ENCODE data around the gene SCYGR7.

Gene SCYGR7

GRCh38 chr2:227767830-227768229, 39.7 kb downstream of the SCYGR7 start:
- Histone ChIP-seq H3K4me2 (ENCODE audit: low read depth, low read length, poor library complexity, severe bottlenecking) (no peak overlapping the region), H3K4me3 (ENCODE audit: low read length, poor library complexity, severe bottlenecking) (no peak overlapping the region), H2AFZ (ENCODE audit: low read length) (no peak overlapping the region), H3K4me1 (ENCODE audit: insufficient read depth, low read length, poor library complexity, severe bottlenecking) (no peaks in the 10 kb centered on the region), H3K36me3 (ENCODE audit: insufficient read depth, low read length) (no peaks in the 10 kb centered on the region), H3K9ac (ENCODE audit: low read depth, low read length, poor library complexity, severe bottlenecking) (no peak overlapping the region), H3K27me3 (ENCODE audit: insufficient read depth, low read length, poor library complexity, severe bottlenecking) (no peaks in the 10 kb centered on the region), H4K20me1 (ENCODE audit: insufficient read depth, low read length, poor library complexity, severe bottlenecking) (no peaks in the 10 kb centered on the region), H3K79me2 (ENCODE audit: insufficient read depth, low read length) (no peaks in the 10 kb centered on the region), H3F3A (ENCODE audit: low read depth) (no peaks in the 10 kb centered on the region), H3K9me3 (ENCODE audit: insufficient read depth, low read depth, low read length) (no peaks in the 10 kb centered on the region), H3K9me2 (replicated peaks; ENCODE audit: low read depth, low read length) (no peaks in the 10 kb centered on the region)
- TF ChIP-seq EZH2phosphoT487 (IDR thresholded peaks at IDR 0.05; ENCODE audit: borderline replicate concordance) = no peak
- no peak for TF ChIP-seq CTCF (conservative IDR thresholded peaks at IDR 0.05; ENCODE audit: low read length)

- H3K36me3 ChIP-seq (ENCODE audit: insufficient read depth, low read length) = no peaks in the 10 kb centered on the region
- TF ChIP-seq CTCF (conservative IDR thresholded peaks at IDR 0.05; ENCODE audit: low read length) (no peak), EZH2phosphoT487 (IDR thresholded peaks at IDR 0.05; ENCODE audit: borderline replicate concordance) (no peak)
- H3K9me3 ChIP-seq (ENCODE audit: insufficient read depth, low read depth, low read length) = no peaks in the 10 kb centered on the region
- H2AFZ ChIP-seq (ENCODE audit: low read length) = no peak overlapping the region
- H3F3A ChIP-seq (ENCODE audit: low read depth) = no peaks in the 10 kb centered on the region
- H3K27me3 ChIP-seq (ENCODE audit: insufficient read depth, low read length, poor library complexity, severe bottlenecking) = no peaks in the 10 kb centered on the region
- no peaks in the 10 kb centered on the region for H4K20me1 ChIP-seq (ENCODE audit: insufficient read depth, low read length, poor library complexity, severe bottlenecking)
- no peak overlapping the region for H3K4me2 ChIP-seq (ENCODE audit: low read depth, low read length, poor library complexity, severe bottlenecking)
- no peak overlapping the region for H3K4me3 ChIP-seq (ENCODE audit: low read length, poor library complexity, severe bottlenecking)
- no peaks in the 10 kb centered on the region for H3K79me2 ChIP-seq (ENCODE audit: insufficient read depth, low read length)
- H3K9me2 ChIP-seq (replicated peaks; ENCODE audit: low read depth, low read length) = no peaks in the 10 kb centered on the region
- H3K4me1 ChIP-seq (ENCODE audit: insufficient read depth, low read length, poor library complexity, severe bottlenecking) = no peaks in the 10 kb centered on the region
- no peak overlapping the region for H3K9ac ChIP-seq (ENCODE audit: low read depth, low read length, poor library complexity, severe bottlenecking)
These were observed 44.1 kb downstream of the SCYGR7 start for GRCh38 chr2:227772197-227772661.

- H3K79me2 ChIP-seq (ENCODE audit: insufficient read depth, low read length) = no peaks in the 10 kb centered on the region
- H3K4me3 ChIP-seq (ENCODE audit: low read length, poor library complexity, severe bottlenecking) = no peak overlapping the region
- H3K9me3 ChIP-seq (ENCODE audit: insufficient read depth, low read depth, low read length) = no peaks in the 10 kb centered on the region
- no peaks in the 10 kb centered on the region for H3K27me3 ChIP-seq (ENCODE audit: insufficient read depth, low read length, poor library complexity, severe bottlenecking)
- no peak overlapping the region for H3K9ac ChIP-seq (ENCODE audit: low read depth, low read length, poor library complexity, severe bottlenecking)
- no peak overlapping the region for H2AFZ ChIP-seq (ENCODE audit: low read length)
- H3F3A ChIP-seq (ENCODE audit: low read depth) = no peaks in the 10 kb centered on the region
- H3K4me1 ChIP-seq (ENCODE audit: insufficient read depth, low read length, poor library complexity, severe bottlenecking) = no peaks in the 10 kb centered on the region
- no peaks in the 10 kb centered on the region for H3K36me3 ChIP-seq (ENCODE audit: insufficient read depth, low read length)
- TF ChIP-seq EZH2phosphoT487 (IDR thresholded peaks at IDR 0.05; ENCODE audit: borderline replicate concordance) = no peak
- TF ChIP-seq CTCF (conservative IDR thresholded peaks at IDR 0.05; ENCODE audit: low read length) = no peak
- H4K20me1 ChIP-seq (ENCODE audit: insufficient read depth, low read length, poor library complexity, severe bottlenecking) = no peaks in the 10 kb centered on the region
- H3K9me2 ChIP-seq (replicated peaks; ENCODE audit: low read depth, low read length) = no peaks in the 10 kb centered on the region
- H3K4me2 ChIP-seq (ENCODE audit: low read depth, low read length, poor library complexity, severe bottlenecking) = no peak overlapping the region
These were observed 44.8 kb downstream of the SCYGR7 start for GRCh38 chr2:227772932-227773331.
